Gastrocnemius medialis (tissue), 4 donors: ENCODE data around the gene MED9. TPM values are rescaled to one million over a fixed set of nuclear protein-coding genes. Genes with fewer than 3 reads are reported as not detected.
"Not testable (repeated sequence)": the region's sequence is repeated elsewhere in the genome, so short reads cannot be mapped to it uniquely, and the experiment has no call there.

Experiments used
- ATAC-seq, 2 donors: fragments of 150-250 bp; one replicate each; pipeline ENCODE4 v1.9.1; 2016
- DNase-seq, 2 donors: peaks; one replicate each; pipeline ENCODE4 v3.0.0-alpha.2; 2019
- H3K27ac ChIP-seq, 4 donors: fragments of 200-600 bp; sonication (generic); 1 replicate in 1 of 4; 2 replicates in 3 of 4; pipeline ENCODE4 v1.5.1; 2016 to 2018; ENCODE audit warnings: mild to moderate bottlenecking in 2 of 4, moderate library complexity in 1 of 4
- H3K27me3 ChIP-seq, 3 donors: fragments of 200-600 bp; sonication (generic) in 2 of 3; 1 replicate in 1 of 3; 2 replicates in 2 of 3; pipeline versions ENCODE4 v1.5.1 to v1.6.0; 2016 to 2019; ENCODE audit warnings: mild to moderate bottlenecking in 1 of 3, moderate library complexity in 1 of 3
- H3K36me3 ChIP-seq, 2 donors: fragments of 200-600 bp; sonication (generic) in 1 of 2; one replicate each; pipeline ENCODE4 v1.5.1; 2017 to 2018
- H3K4me1 ChIP-seq, 2 donors: fragments of 200-600 bp; sonication (generic) in 1 of 2; one replicate each; pipeline ENCODE4 v1.5.1; 2016 to 2017; ENCODE audit warnings: mild to moderate bottlenecking in 2 of 2
- H3K4me3 ChIP-seq, 4 donors: fragments of 200-600 bp; sonication (generic) in 3 of 4; 1 replicate in 1 of 4; 2 replicates in 3 of 4; pipeline ENCODE4 v1.5.1; 2016 to 2019; ENCODE audit warnings: mild to moderate bottlenecking in 2 of 4
- H3K9me3 ChIP-seq, 3 donors: fragments of 200-600 bp; sonication (generic) in 2 of 3; 1 replicate in 1 of 3; 2 replicates in 2 of 3; pipeline ENCODE4 v1.5.1; 2016 to 2019
- CTCF ChIP-seq, 5 experiments: fragments of 450-650 bp in 3 of 5; fragments of 200-600 bp in 2 of 5; sonication (generic) in 2 of 5; IDR thresholded peaks in 4 of 5; conservative IDR thresholded peaks in 1 of 5; 1 replicate in 4 of 5; 2 replicates in 1 of 5; pipeline ENCODE4 v1.5.1; 2016 to 2019; ENCODE audit warnings: antibody characterized with exemption in 5 of 5, mild to moderate bottlenecking in 3 of 5, moderate library complexity in 3 of 5
- POLR2A ChIP-seq, 2 donors: fragments of 450-650 bp; IDR thresholded peaks; one replicate each; pipeline ENCODE4 v1.6.1; 2017; ENCODE audit warnings: antibody characterized with exemption in 2 of 2, mild to moderate bottlenecking in 2 of 2, moderate library complexity in 2 of 2
- in situ Hi-C, 4 donors: fragments of 200-750 bp; cut with MboI; loops; one replicate each; pipeline versions ENCODE4 v1.15.0 to v1.8.0; 2017; ENCODE audit warnings: low sequenced_read_pairs in 4 of 4
- intact Hi-C: fragments of 100-400 bp; cut with DNase I; formaldehyde crosslinking; loops from one replicate; pipeline ENCODE4 v1.15.1; 2023; ENCODE audit warnings: low total_unique reads
- total RNA-seq, 4 donors: library from RNA; depleted of rRNA; stranded (reverse); fragments of >200 nt; gene quantifications; one replicate each; pipeline versions ENCODE4 v1.1.0 to v1.2.3, GENCODE V29; 2016

MED9 gene
- total RNA-seq, 4 donors from 2014 or later = 20.4 to 33.7 (median 27.7) TPM

GRCh38 chr17:17485420-17485819 lies 8.6 kb downstream of the MED9 start:
- Histone ChIP-seq H3K36me3 (peaks cover 0 to 7% of the 10 kb centered on the region in 2 donors), H3K27me3 (no peaks in the 10 kb centered on the region), H3K4me1 (peaks cover 29 to 55% of the 10 kb centered on the region in 2 donors), H3K9me3 (no peaks in the 10 kb centered on the region), H3K27ac (peak overlapping the region; percentile 21 to 58 (median 38)), H3K4me3 (no peak overlapping the region)
- peak in 1 of 2 donors; percentile 10 for ATAC-seq
- no peak for DNase-seq
- in situ Hi-C loops = no loop called here
- intact Hi-C loops = no loop called here
- TF ChIP-seq POLR2A (IDR thresholded peaks at IDR 0.05) (no peak), CTCF (IDR thresholded peaks at IDR 0.05 in 4 of 5, conservative IDR thresholded peaks at IDR 0.05 in 1 of 5) (no peak)

- H3K9me3 ChIP-seq, in situ Hi-C loops, intact Hi-C loops, H3K27me3 ChIP-seq, DNase-seq, H3K4me3 ChIP-seq, ATAC-seq: not testable (repeated sequence)
- peaks cover 31 to 49% of the 10 kb centered on the region in 2 donors for H3K4me1 ChIP-seq
- peaks cover 0 to 11% of the 10 kb centered on the region in 2 donors for H3K36me3 ChIP-seq
- H3K27ac ChIP-seq = peak overlapping the region in 3 of 4 donors; percentile 21 to 39 (median 36)
Observed at GRCh38 chr17:17486416-17486815, 9.6 kb downstream of the MED9 start.

- intact Hi-C loops = no loop called here
- in situ Hi-C loops = no loop called here
- ATAC-seq = no peak
Observed at GRCh38 chr17:17487998-17488397, 11.2 kb downstream of the MED9 start.

GRCh38 chr17:17491031-17491471 lies 14.3 kb downstream of the MED9 start:
- ATAC-seq (no peak), DNase-seq (no peak)
- peaks cover 20 to 32% of the 10 kb centered on the region in 2 donors for H3K4me1 ChIP-seq
- intact Hi-C loops (loop anchor here (10.0 kb wide), 1 partner anchor 446 kb away; the partner anchor contains the start of gene MPRIP), in situ Hi-C loops (loop anchor here in 2 of 4 donors (10.0 kb wide), 1 partner anchor 136 kb away; no protein-coding TSS in a partner anchor)
- peak overlapping the region in 3 of 4 donors; percentile 10 to 97 (median 13) for H3K27ac ChIP-seq
- peaks cover 0 to 15% of the 10 kb centered on the region in 2 donors for H3K36me3 ChIP-seq
- no peak for TF ChIP-seq POLR2A (IDR thresholded peaks at IDR 0.05)
- no peak for TF ChIP-seq CTCF (IDR thresholded peaks at IDR 0.05 in 4 of 5, conservative IDR thresholded peaks at IDR 0.05 in 1 of 5)
- no peak overlapping the region for H3K4me3 ChIP-seq
- H3K9me3 ChIP-seq = no peaks in the 10 kb centered on the region
- H3K27me3 ChIP-seq = no peaks in the 10 kb centered on the region

More at GRCh38 chr17:17487998-17488397, 11.2 kb downstream of the MED9 start:
- no peak for DNase-seq
- Histone ChIP-seq H3K9me3 (no peaks in the 10 kb centered on the region), H3K36me3 (peaks cover 0 to 15% of the 10 kb centered on the region in 2 donors), H3K4me3 (no peak overlapping the region), H3K27me3 (no peaks in the 10 kb centered on the region), H3K4me1 (peaks cover 28 to 48% of the 10 kb centered on the region in 2 donors), H3K27ac (peak overlapping the region in 1 of 4 donors; percentile 20)
- no peak for TF ChIP-seq POLR2A (IDR thresholded peaks at IDR 0.05)
- no peak for TF ChIP-seq CTCF (IDR thresholded peaks at IDR 0.05 in 4 of 5, conservative IDR thresholded peaks at IDR 0.05 in 1 of 5)

GRCh38 chr17:17491546-17491988 lies 14.8 kb downstream of the MED9 start:
- intact Hi-C loops (loop anchor here (10.0 kb wide), 1 partner anchor 447 kb away; the partner anchor contains the start of gene MPRIP), in situ Hi-C loops (loop anchor here in 2 of 4 donors (10.0 kb wide), 1 partner anchor 137 kb away; no protein-coding TSS in a partner anchor)
- no peak for ATAC-seq
- no peak for DNase-seq
- H3K4me1 ChIP-seq = peaks cover 15 to 32% of the 10 kb centered on the region in 2 donors
- H3K4me3 ChIP-seq = no peak overlapping the region
- H3K9me3 ChIP-seq = no peaks in the 10 kb centered on the region
- peak overlapping the region in 2 of 4 donors; percentile 10 to 97 for H3K27ac ChIP-seq
- peaks cover 0 to 15% of the 10 kb centered on the region in 2 donors for H3K36me3 ChIP-seq
- H3K27me3 ChIP-seq = no peaks in the 10 kb centered on the region
- TF ChIP-seq POLR2A (IDR thresholded peaks at IDR 0.05) (no peak), CTCF (IDR thresholded peaks at IDR 0.05 in 4 of 5, conservative IDR thresholded peaks at IDR 0.05 in 1 of 5) (no peak)
